Heart right ventricle (tissue), 16 donors: Measurements from ENCODE around the gene TYK2. TPM values are rescaled to one million over a fixed set of nuclear protein-coding genes. Genes with fewer than 3 reads are reported as not detected.

Source experiments
- ATAC-seq, 8 donors: fragments of 200-7000 bp; cut with Tn5 transposase; one replicate each; pipeline ENCODE4 v1.9.1; 2020; ENCODE audit warnings: mild to moderate bottlenecking in 8 of 8, moderate library complexity in 8 of 8, moderate number of reproducible peaks in 1 of 8
- DNase-seq, 2 donors: peaks; one replicate each; pipeline ENCODE4 v3.0.0-alpha.2; 2020
- H3K27ac ChIP-seq, 10 donors: fragments of 200-600 bp; sonication (generic) in 2 of 10; one replicate each; pipeline versions ENCODE4 v1.5.0 to v1.8.0; 2020 to 2022; ENCODE audit warnings: mild to moderate bottlenecking in 3 of 10
- H3K27me3 ChIP-seq, 7 donors: fragments of 200-600 bp; one replicate each; pipeline ENCODE4 v1.8.0; 2021 to 2022; ENCODE audit warnings: mild to moderate bottlenecking in 2 of 7
- H3K36me3 ChIP-seq, 9 donors: fragments of 200-600 bp; sonication (generic) in 1 of 9; one replicate each; pipeline versions ENCODE4 v1.5.0 to v1.8.0; 2020 to 2022; ENCODE audit warnings: mild to moderate bottlenecking in 2 of 9
- H3K4me1 ChIP-seq, 9 donors: fragments of 200-600 bp; sonication (generic) in 1 of 9; one replicate each; pipeline versions ENCODE4 v1.5.0 to v1.8.0; 2020 to 2022; ENCODE audit warnings: mild to moderate bottlenecking in 4 of 9
- H3K4me3 ChIP-seq, 10 donors: fragments of 200-600 bp; sonication (generic) in 2 of 10; one replicate each; pipeline versions ENCODE4 v1.5.0 to v1.8.0; 2020 to 2022; ENCODE audit warnings: mild to moderate bottlenecking in 7 of 10, moderate library complexity in 2 of 10
- H3K9me3 ChIP-seq, 11 donors: fragments of 200-600 bp in 10 of 11; sonication (generic) in 2 of 11; one replicate each; pipeline versions ENCODE4 v1.5.0 to v1.8.0; 2013 to 2022; ENCODE audit warnings: mild to moderate bottlenecking in 2 of 11, control low read depth in 1 of 11, moderate library complexity in 1 of 11
- CTCF ChIP-seq, 9 donors: fragments of 200-600 bp; sonication (generic) in 2 of 9; IDR thresholded peaks; one replicate each; pipeline versions ENCODE4 v1.5.0 to v1.8.0; 2021 to 2022; ENCODE audit warnings: antibody characterized with exemption in 9 of 9, mild to moderate bottlenecking in 5 of 9, moderate library complexity in 1 of 9
- WGBS, 2 donors: extraction: QIAGEN DNeasy Blood & Tissue Kit; methylation state at CpG; one replicate each; pipeline ENCODE4 v1.1.7; 2013; ENCODE audit warnings: inconsistent platforms in 1 of 2; 5-methylcytosine and 5-hydroxymethylcytosine counted together
- intact Hi-C, 10 donors: fragments of 100-400 bp; cut with DNase I; formaldehyde crosslinking; loops; one replicate each; pipeline versions ENCODE4 v1.11.1 to v1.14.2; 2022
- polyA plus RNA-seq, 2 donors: library from polyadenylated mRNA; stranded (reverse); fragments of 200-250 nt; gene quantifications; one replicate each; pipeline ENCODE4 v1.2.3, GENCODE V29; 2013
- total RNA-seq, 10 donors: library from RNA; stranded (reverse); fragmentation: NEBNext Ultra II Directional in 3 of 10; extraction: Animal tissue kit (Norgen Biotek cat#: 25700) in 3 of 10; gene quantifications; one replicate each; pipeline versions ENCODE4 v1.2.1 to v1.2.4, GENCODE V29; 2021 to 2023
- donor health status: Arrhythmogenic right ventricular cardiomyopathy.
- donor health status: ischemic (EF 13 %, LVEDD 7.1; RV severe dilation, severe dysfunction).
- donor health status: healthy with polysubstance abuse.
- donor health status: DM: no; HTN: yes; CAD: no.
- donor health status: DM: no; HTN: no; CAD: no.
- donor health status: ischemic (EF 25% LVEDD 6.9; RV normal size, moderate dysfunction).
- donor health status: ischemic (EF 25% LVEDD 5.7; RV mildly dilated, moderate dysfunction).
- donor health status: healthy.
- donor health status: DM: yes; HTN: yes; CAD: no.
- donor health status: Ischemic cardiomyopathy.
- donor health status: ischemic (EF 35%, LVEDD 5.7; RV mildly dilated, moderate dysfunction).
- donor health status: nonischemic (EF 11% LVEDD 7.7; RV severe dilation, severe dysfunction).
- donor health status: DM: yes; HTN: yes; CAD: no.
- donor health status: PGD.
- donor health status: ischemic (EF 29% LVEDD 5.4; RV normal size, mild dysfunction).
- donor health status: nonischemic (EF 23%, LVEDD 6.1; RV moderate dilation, normal function).

The TYK2 gene
- total and polyA plus RNA-seq, 12 donors = 37.0 to 182 (median 57.8) TPM

GRCh38 chr19:10344780-10345179, 35.6 kb downstream of the TYK2 start:
- Histone ChIP-seq H3K9me3 (no peaks in the 10 kb centered on the region), H3K27ac (peak overlapping the region in 1 of 10 donors; percentile 90), H3K27me3 (no peaks in the 10 kb centered on the region), H3K4me3 (no peak overlapping the region), H3K36me3 (peaks cover 0 to 6% (median 0%) of the 10 kb centered on the region in 9 donors), H3K4me1 (peaks cover 0 to 26% (median 0%) of the 10 kb centered on the region in 9 donors)
- 90 to 94% methylated on average over 10 of the region's 10 CpGs for WGBS, 2 donors
- no peak for DNase-seq
- intact Hi-C loops = no loop called here
- peak in 1 of 8 donors; percentile 44 for ATAC-seq
- TF ChIP-seq CTCF (IDR thresholded peaks at IDR 0.05) = no peak

GRCh38 chr19:10343495-10343894, 36.9 kb downstream of the TYK2 start:
- Histone ChIP-seq H3K4me3 (no peak overlapping the region), H3K9me3 (no peaks in the 10 kb centered on the region), H3K36me3 (no peaks in the 10 kb centered on the region), H3K27me3 (no peaks in the 10 kb centered on the region), H3K27ac (no peak overlapping the region), H3K4me1 (peaks cover 0 to 39% (median 0%) of the 10 kb centered on the region in 9 donors)
- ATAC-seq = no peak
- no peak for TF ChIP-seq CTCF (IDR thresholded peaks at IDR 0.05)
- WGBS, 2 donors = 82 to 85% methylated on average over 2 of the region's 2 CpGs
- intact Hi-C loops = no loop called here
- no peak for DNase-seq

- TF ChIP-seq CTCF (IDR thresholded peaks at IDR 0.05) = no peak
- peak overlapping the region in 2 of 10 donors; percentile 52 to 86 for H3K27ac ChIP-seq
- H3K27me3 ChIP-seq = no peaks in the 10 kb centered on the region
- H3K36me3 ChIP-seq = peaks cover 0 to 8% (median 0%) of the 10 kb centered on the region in 9 donors
- H3K9me3 ChIP-seq = no peaks in the 10 kb centered on the region
- WGBS, 2 donors = 89 to 93% methylated on average over 5 of the region's 5 CpGs
- H3K4me1 ChIP-seq = peaks cover 0 to 35% (median 8%) of the 10 kb centered on the region in 9 donors
- ATAC-seq (no peak), DNase-seq (no peak)
- intact Hi-C loops = loop anchor here in 3 of 10 donors (5.0 to 10.0 kb wide), 2 partner anchors 37 to 65 kb away; partner anchors contain the start of gene ICAM1 (in 2 of the 3)
- H3K4me3 ChIP-seq = peak overlapping the region in 1 of 10 donors; percentile 55
These were observed 40.4 kb downstream of the TYK2 start for GRCh38 chr19:10339977-10340376.

GRCh38 chr19:10339380-10339960, 40.9 kb downstream of the TYK2 start, which contains the start of gene ICAM3:
TSS of gene ICAM3 (minus strand) at chr19:10339624. CDS start at chr19:10339614, 10 bp downstream.
- Histone ChIP-seq H3K4me1 (peaks cover 0 to 38% (median 11%) of the 10 kb centered on the region in 9 donors), H3K27ac (peak within 1 kb of the TSS in 3 of 10 donors; percentile 15 to 86 (median 52)), H3K9me3 (no peaks in the 10 kb centered on the region), H3K36me3 (peaks cover 0 to 12% (median 0%) of the 10 kb centered on the region in 9 donors), H3K27me3 (no peaks in the 10 kb centered on the region), H3K4me3 (peak within 1 kb of the TSS in 1 of 10 donors; percentile 55)
- no peak for DNase-seq
- TF ChIP-seq CTCF (IDR thresholded peaks at IDR 0.05) = no peak
- no peak for ATAC-seq
- intact Hi-C loops = loop anchor here in 3 of 10 donors (5.0 to 10.0 kb wide), 2 partner anchors 38 to 65 kb away; partner anchors contain the start of gene ICAM1 (in 2 of the 3)
- 56 to 65% methylated on average over 14 of the region's 14 CpGs for WGBS, 2 donors
